D341Med (cell line): ENCODE results near the gene C4BPA.
A peak's percentile ranks its signal among the peaks of the same experiment; 100 is the strongest.

Source experiments
- DNase-seq: peaks from one replicate; pipeline ENCODE4 v3.0.0; 2012; ENCODE audit warnings: low spot score

Gene C4BPA

GRCh38 chr1:207103892-207104373 is at the start of gene C4BPA:
Gene C4BPA, plus strand, starts transcription at chr1:207104233. Its CDS starts 8,793 bp downstream, at chr1:207113026.
- no peak for DNase-seq

GRCh38 chr1:207054491-207054890 is 49.5 kb upstream of the C4BPA start:
- no peak for DNase-seq

- DNase-seq: no peak
These were observed 48.5 kb upstream of the C4BPA start for GRCh38 chr1:207055386-207056001.

GRCh38 chr1:207056673-207057072 is 47.4 kb upstream of the C4BPA start:
- no peak for DNase-seq

- DNase-seq: no peak
These were observed 45.8 kb upstream of the C4BPA start for GRCh38 chr1:207058252-207058651.

GRCh38 chr1:207058878-207059867 is 44.9 kb upstream of the C4BPA start:
- peak; percentile 45 for DNase-seq

- no peak for DNase-seq
These were observed 44.2 kb upstream of the C4BPA start for GRCh38 chr1:207059881-207060280.

GRCh38 chr1:207060596-207060995 is 43.4 kb upstream of the C4BPA start:
- DNase-seq: no peak

GRCh38 chr1:207062058-207062457 is 42.0 kb upstream of the C4BPA start:
- no peak for DNase-seq

GRCh38 chr1:207063014-207063413 is 41.0 kb upstream of the C4BPA start:
- DNase-seq: no peak

GRCh38 chr1:207064561-207064960 is 39.5 kb upstream of the C4BPA start:
- no peak for DNase-seq

GRCh38 chr1:207067185-207067584 is 36.8 kb upstream of the C4BPA start:
- no peak for DNase-seq

- DNase-seq: no peak
These were observed 36.4 kb upstream of the C4BPA start for GRCh38 chr1:207067665-207068064.

GRCh38 chr1:207069061-207069460 is 35.0 kb upstream of the C4BPA start:
- DNase-seq: no peak

GRCh38 chr1:207069858-207070506 is 34.1 kb upstream of the C4BPA start:
- DNase-seq: no peak

- DNase-seq: no peak
These were observed 33.2 kb upstream of the C4BPA start for GRCh38 chr1:207070811-207071210.

- DNase-seq: no peak
These were observed 32.6 kb upstream of the C4BPA start for GRCh38 chr1:207071426-207071825.

- no peak for DNase-seq
These were observed 31.8 kb upstream of the C4BPA start for GRCh38 chr1:207072233-207072632.

- DNase-seq: no peak
These were observed 29.9 kb upstream of the C4BPA start for GRCh38 chr1:207073906-207074820.

GRCh38 chr1:207076181-207076955 is 27.7 kb upstream of the C4BPA start:
- no peak for DNase-seq

- DNase-seq: no peak
These were observed 27.0 kb upstream of the C4BPA start for GRCh38 chr1:207077012-207077411.
